WTC11 (cell line): ENCODE measurements around the gene DFFB.

Experiments used
- GABPB1 ChIP-seq: sonication (generic); formaldehyde crosslinking; IDR thresholded peaks from 2 replicates; pipeline ENCODE4 v1.8.1; 2023; ENCODE audit warnings: mild to moderate bottlenecking, missing genetic modification reagents
- IRF2 ChIP-seq: sonication (generic); formaldehyde crosslinking; IDR thresholded peaks from 2 replicates; pipeline ENCODE4 v1.8.0; 2022; ENCODE audit warnings: low read depth, missing genetic modification reagents, borderline replicate concordance
- NFYB ChIP-seq: sonication (generic); formaldehyde crosslinking; conservative IDR thresholded peaks from 2 replicates; pipeline ENCODE4 v1.8.0; 2022; ENCODE audit warnings: low read depth, missing genetic modification reagents
- NR2C2 ChIP-seq: sonication (generic); formaldehyde crosslinking; IDR thresholded peaks from 2 replicates; pipeline ENCODE4 v1.8.0; 2022; ENCODE audit warnings: mild to moderate bottlenecking, missing genetic modification reagents
- SMAD4 ChIP-seq: sonication (generic); formaldehyde crosslinking; IDR thresholded peaks from 2 replicates; pipeline ENCODE4 v1.8.0; 2022; ENCODE audit warnings: mild to moderate bottlenecking, missing genetic modification reagents
- TEAD1 ChIP-seq: sonication (generic); formaldehyde crosslinking; IDR thresholded peaks from 2 replicates; pipeline ENCODE4 v1.8.0; 2022; ENCODE audit warnings: mild to moderate bottlenecking, missing genetic modification reagents
- ZBTB21 ChIP-seq: sonication (generic); formaldehyde crosslinking; IDR thresholded peaks from 2 replicates; pipeline ENCODE4 v1.8.1; 2023; ENCODE audit warnings: mild to moderate bottlenecking, missing genetic modification reagents, borderline replicate concordance
- ZNF416 ChIP-seq: fragments of 250-450 bp; sonication (Bioruptor Pico); IDR thresholded peaks from 2 replicates; pipeline ENCODE4 v1.9.0; 2021; ENCODE audit warnings: mild to moderate bottlenecking, inconsistent platforms
- TF ChIP-seq, protein P1 (sequence below): fragments of 200-600 bp; IDR thresholded peaks from 2 replicates; pipeline ENCODE4 v1.8.0; 2022; ENCODE audit warnings: antibody characterized with exemption
- TF ChIP-seq, protein P2 (sequence below): fragments of 250-450 bp; sonication (Bioruptor Pico); conservative IDR thresholded peaks from 2 replicates; pipeline ENCODE4 v1.9.0; 2021; ENCODE audit warnings: mild to moderate bottlenecking
- TF ChIP-seq, protein P3 (sequence below): sonication (generic); formaldehyde crosslinking; IDR thresholded peaks from 2 replicates; pipeline ENCODE4 v1.8.0; 2022; ENCODE audit warnings: missing genetic modification reagents
- TF ChIP-seq, protein P4 (sequence below): sonication (generic); formaldehyde crosslinking; IDR thresholded peaks from 2 replicates; pipeline ENCODE4 v1.8.1; 2022; ENCODE audit warnings: low read depth, mild to moderate bottlenecking, moderate library complexity, missing genetic modification reagents, borderline replicate concordance
- TF ChIP-seq, protein P5 (sequence below): sonication (generic); formaldehyde crosslinking; conservative IDR thresholded peaks from 2 replicates; pipeline ENCODE4 v1.8.1; 2023; ENCODE audit warnings: mild to moderate bottlenecking, low read depth, missing genetic modification reagents, moderate library complexity

DNA sequence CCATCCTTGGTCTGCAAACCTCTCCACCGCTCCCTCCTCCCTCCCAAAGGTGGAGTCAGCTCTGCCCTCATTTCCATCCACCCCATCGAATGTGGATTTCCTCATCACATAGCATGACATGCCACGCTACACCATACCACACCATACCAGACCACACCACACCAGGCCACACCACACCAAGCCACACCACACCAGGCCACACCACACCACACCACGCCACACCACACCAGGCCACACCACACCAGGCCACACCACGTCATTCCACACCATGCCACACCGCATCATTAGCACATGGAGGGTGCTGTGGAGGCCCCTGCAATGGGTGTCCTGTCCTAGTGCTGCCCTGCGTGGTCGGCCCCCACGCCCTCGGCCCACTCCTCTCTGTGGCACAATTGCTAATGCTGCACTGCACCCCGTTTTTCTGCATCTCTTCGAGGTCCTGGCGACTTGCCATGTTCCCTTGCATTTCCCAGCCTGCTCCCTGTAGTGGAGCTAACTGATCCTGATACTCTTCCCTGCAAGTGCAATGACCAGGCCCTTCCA lies 11.3 kb downstream of the DFFB start:
- TF ChIP-seq, protein P1, sequence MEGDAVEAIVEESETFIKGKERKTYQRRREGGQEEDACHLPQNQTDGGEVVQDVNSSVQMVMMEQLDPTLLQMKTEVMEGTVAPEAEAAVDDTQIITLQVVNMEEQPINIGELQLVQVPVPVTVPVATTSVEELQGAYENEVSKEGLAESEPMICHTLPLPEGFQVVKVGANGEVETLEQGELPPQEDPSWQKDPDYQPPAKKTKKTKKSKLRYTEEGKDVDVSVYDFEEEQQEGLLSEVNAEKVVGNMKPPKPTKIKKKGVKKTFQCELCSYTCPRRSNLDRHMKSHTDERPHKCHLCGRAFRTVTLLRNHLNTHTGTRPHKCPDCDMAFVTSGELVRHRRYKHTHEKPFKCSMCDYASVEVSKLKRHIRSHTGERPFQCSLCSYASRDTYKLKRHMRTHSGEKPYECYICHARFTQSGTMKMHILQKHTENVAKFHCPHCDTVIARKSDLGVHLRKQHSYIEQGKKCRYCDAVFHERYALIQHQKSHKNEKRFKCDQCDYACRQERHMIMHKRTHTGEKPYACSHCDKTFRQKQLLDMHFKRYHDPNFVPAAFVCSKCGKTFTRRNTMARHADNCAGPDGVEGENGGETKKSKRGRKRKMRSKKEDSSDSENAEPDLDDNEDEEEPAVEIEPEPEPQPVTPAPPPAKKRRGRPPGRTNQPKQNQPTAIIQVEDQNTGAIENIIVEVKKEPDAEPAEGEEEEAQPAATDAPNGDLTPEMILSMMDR, result no peak
- no peak for TF ChIP-seq TEAD1
- TF ChIP-seq, protein P2, sequence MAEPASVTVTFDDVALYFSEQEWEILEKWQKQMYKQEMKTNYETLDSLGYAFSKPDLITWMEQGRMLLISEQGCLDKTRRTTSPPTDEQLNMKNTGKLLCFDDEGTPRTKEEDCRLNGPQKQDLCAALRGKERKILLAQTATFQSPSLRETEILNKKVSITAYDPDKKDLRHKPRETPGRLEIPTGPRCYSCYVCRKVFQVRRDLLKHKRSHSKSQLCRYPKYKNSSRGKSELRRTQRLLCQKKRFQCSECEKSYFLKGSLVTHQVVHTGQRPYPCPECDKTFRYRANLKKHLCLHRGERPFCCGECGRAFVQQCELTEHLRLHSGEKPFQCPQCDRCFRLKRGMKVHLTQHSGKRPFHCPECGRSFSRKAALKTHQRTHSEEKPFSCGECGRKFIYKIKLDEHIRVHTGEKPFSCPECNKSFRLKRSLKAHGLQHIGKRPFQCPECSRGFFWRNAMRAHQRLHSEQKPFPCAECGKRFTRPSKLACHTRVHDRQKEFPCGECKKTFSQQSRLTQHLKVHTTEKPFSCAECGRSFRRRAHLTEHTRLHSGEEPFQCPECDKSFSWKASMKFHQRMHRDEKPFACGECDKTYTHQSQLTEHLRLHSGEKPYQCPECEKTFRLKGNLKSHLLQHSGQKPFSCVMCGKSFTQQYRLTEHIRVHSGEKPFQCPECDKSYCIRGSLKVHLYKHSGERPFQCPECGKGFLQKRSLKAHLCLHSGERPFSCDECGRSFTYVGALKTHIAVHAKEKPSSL (CRISPR knock-in tag), result no peak
- no peak for TF ChIP-seq NR2C2 (CRISPR knock-in tag)
- no peak for TF ChIP-seq GABPB1 (CRISPR knock-in tag)
- no peak for TF ChIP-seq NFYB (CRISPR knock-in tag)
- TF ChIP-seq, protein P3, sequence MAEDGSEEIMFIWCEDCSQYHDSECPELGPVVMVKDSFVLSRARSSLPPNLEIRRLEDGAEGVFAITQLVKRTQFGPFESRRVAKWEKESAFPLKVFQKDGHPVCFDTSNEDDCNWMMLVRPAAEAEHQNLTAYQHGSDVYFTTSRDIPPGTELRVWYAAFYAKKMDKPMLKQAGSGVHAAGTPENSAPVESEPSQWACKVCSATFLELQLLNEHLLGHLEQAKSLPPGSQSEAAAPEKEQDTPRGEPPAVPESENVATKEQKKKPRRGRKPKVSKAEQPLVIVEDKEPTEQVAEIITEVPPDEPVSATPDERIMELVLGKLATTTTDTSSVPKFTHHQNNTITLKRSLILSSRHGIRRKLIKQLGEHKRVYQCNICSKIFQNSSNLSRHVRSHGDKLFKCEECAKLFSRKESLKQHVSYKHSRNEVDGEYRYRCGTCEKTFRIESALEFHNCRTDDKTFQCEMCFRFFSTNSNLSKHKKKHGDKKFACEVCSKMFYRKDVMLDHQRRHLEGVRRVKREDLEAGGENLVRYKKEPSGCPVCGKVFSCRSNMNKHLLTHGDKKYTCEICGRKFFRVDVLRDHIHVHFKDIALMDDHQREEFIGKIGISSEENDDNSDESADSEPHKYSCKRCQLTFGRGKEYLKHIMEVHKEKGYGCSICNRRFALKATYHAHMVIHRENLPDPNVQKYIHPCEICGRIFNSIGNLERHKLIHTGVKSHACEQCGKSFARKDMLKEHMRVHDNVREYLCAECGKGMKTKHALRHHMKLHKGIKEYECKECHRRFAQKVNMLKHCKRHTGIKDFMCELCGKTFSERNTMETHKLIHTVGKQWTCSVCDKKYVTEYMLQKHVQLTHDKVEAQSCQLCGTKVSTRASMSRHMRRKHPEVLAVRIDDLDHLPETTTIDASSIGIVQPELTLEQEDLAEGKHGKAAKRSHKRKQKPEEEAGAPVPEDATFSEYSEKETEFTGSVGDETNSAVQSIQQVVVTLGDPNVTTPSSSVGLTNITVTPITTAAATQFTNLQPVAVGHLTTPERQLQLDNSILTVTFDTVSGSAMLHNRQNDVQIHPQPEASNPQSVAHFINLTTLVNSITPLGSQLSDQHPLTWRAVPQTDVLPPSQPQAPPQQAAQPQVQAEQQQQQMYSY (CRISPR knock-in tag), result no peak
- TF ChIP-seq SMAD4, result no peak
- TF ChIP-seq, protein P4, sequence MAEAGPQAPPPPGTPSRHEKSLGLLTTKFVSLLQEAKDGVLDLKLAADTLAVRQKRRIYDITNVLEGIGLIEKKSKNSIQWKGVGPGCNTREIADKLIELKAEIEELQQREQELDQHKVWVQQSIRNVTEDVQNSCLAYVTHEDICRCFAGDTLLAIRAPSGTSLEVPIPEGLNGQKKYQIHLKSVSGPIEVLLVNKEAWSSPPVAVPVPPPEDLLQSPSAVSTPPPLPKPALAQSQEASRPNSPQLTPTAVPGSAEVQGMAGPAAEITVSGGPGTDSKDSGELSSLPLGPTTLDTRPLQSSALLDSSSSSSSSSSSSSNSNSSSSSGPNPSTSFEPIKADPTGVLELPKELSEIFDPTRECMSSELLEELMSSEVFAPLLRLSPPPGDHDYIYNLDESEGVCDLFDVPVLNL (CRISPR knock-in tag), result no peak
- TF ChIP-seq IRF2 (CRISPR knock-in tag), result no peak
- no peak for TF ChIP-seq ZBTB21 (CRISPR knock-in tag)
- TF ChIP-seq ZNF416 (CRISPR knock-in tag), result no peak
- TF ChIP-seq, protein P5, sequence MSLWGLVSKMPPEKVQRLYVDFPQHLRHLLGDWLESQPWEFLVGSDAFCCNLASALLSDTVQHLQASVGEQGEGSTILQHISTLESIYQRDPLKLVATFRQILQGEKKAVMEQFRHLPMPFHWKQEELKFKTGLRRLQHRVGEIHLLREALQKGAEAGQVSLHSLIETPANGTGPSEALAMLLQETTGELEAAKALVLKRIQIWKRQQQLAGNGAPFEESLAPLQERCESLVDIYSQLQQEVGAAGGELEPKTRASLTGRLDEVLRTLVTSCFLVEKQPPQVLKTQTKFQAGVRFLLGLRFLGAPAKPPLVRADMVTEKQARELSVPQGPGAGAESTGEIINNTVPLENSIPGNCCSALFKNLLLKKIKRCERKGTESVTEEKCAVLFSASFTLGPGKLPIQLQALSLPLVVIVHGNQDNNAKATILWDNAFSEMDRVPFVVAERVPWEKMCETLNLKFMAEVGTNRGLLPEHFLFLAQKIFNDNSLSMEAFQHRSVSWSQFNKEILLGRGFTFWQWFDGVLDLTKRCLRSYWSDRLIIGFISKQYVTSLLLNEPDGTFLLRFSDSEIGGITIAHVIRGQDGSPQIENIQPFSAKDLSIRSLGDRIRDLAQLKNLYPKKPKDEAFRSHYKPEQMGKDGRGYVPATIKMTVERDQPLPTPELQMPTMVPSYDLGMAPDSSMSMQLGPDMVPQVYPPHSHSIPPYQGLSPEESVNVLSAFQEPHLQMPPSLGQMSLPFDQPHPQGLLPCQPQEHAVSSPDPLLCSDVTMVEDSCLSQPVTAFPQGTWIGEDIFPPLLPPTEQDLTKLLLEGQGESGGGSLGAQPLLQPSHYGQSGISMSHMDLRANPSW (CRISPR knock-in tag), result no peak
